HG02870 (cell line): ENCODE measurements around the gene SERPINB5.

Experiments
- ATAC-seq: cut with Tn5 transposase; IDR thresholded peaks from one replicate; pipeline ENCODE4 v1.9.1; 2021; ENCODE audit warnings: mild to moderate bottlenecking, moderate library complexity; ENCODE audit not compliant: unreplicated experiment

Gene SERPINB5

DNA sequence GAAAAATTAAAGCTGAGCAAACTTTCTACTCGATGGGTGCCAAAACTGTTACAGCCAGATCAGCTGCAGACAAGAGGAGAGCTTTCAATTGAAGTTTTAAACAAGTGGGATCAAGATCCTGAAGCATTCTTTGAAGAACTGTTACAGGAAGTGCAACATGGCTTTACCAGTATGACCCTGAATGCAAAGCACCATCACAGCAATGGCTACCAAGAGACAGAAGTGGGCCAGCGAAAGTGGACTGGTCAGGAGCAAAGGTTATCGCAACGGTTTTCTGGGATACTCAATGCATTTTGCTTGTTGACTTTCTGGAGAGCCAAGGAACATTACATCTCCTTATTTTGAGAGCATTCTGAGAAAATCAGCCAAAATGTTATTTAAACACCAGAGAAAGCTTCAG lies 9.1 kb upstream of the SERPINB5 start:
- no peak for ATAC-seq

- ATAC-seq: no peak
These were observed 8.2 kb upstream of the SERPINB5 start for GRCh38 chr18:63468575-63468974.

GRCh38 chr18:63470751-63471150 lies 6.0 kb upstream of the SERPINB5 start:
- ATAC-seq: no peak

DNA sequence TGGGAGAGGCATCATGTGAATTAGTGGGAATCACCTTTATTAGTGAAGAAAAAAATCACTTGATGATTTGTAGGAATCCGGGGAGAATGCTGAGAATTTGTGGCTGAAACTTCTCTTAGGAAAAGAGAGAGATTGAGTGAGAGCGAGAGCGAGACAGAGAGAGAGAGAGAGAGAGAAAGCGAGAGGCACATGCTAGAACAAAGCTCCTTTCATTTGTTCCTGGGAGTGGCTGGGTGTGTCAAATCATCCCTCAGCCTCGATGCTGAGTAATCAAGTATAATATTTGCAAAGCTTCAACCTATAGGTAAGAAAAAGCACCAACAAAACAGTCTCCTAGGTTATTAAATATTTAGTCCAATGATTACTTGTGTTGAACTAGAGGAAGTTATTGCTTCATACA lies 4.4 kb upstream of the SERPINB5 start:
- no peak for ATAC-seq

DNA sequence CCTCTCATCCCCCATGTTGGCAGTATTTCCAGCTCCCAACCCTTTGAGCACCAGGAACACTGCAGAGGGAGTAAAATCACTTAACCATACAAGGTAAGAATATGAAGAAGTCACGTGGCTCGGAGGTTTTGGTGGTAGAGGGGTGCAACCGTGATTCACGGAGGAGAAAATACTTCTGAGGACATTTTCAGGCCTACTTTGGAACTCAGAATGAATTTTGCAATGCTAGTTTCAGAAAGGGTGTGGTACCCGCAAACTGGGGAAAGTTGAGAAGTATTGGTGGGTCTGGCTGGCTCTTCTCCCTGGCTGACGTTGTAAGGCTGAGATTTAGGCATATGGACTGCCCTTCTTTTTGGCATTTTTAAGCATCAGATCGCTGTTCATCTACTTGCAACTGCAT lies 442 bp downstream of the SERPINB5 start:
- ATAC-seq: no peak

DNA sequence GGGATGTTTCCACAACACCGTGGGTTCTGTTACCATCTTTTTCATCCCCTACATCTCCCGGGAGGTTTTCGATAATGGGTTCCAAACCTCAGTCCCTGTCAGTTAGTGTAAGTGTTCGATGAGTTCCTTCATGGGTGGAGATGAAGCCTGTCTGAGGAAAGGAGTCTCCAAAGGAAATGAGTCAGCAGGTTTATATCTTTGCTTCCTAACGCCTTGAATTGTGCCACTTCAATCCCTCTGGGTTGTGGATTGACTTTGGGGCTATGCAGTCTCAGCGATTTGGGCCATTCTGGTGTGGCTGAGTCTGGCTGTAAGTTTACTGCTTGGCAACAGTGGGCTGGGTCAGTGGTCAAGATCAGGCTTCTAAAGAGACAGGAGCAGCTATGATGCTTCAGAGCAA lies 1.2 kb downstream of the SERPINB5 start:
- no peak for ATAC-seq

- no peak for ATAC-seq
These were observed 3.1 kb downstream of the SERPINB5 start for GRCh38 chr18:63479826-63480225.

- no peak for ATAC-seq
These were observed 3.7 kb downstream of the SERPINB5 start for GRCh38 chr18:63480476-63480875.

DNA sequence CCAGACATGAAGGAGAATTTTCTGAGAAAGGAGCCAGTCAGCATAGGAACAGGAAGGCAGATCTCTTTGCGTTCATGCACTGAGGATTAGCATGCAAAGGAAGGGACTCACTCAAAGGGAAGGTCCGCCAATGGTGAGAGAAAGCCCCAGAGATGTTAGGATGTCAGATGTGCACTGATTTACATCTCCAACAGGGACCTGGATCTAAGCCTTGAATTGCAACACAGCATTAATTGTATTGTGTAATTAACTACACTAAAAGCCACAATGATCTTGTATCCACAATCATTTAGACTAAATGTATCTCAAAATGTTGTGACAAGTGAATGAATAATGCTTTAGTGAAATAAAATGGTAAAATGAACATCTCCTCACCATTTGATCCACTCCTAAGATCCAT lies 4.2 kb downstream of the SERPINB5 start:
- ATAC-seq: no peak

- ATAC-seq: no peak
These were observed 10.9 kb downstream of the SERPINB5 start for GRCh38 chr18:63487676-63488075.

DNA sequence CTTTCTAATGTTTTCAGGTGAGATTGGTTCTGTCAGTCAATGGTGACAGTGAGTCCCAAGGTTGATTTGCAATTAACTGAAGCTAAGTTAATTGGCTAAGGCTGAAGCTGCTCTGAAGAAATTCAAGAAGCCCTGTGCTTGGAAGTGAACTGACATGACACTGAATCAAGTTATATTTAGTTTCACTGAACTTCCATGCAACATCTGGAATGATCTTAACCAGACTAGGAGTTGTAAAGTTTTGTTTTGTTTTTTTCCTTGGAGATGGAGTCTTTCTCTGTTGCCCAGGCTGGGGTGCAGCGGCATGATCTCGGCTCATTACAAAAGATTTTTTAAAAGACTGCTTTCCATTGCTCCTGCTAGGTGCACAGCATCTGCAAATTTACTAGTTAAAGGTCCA lies 11.4 kb downstream of the SERPINB5 start:
- ATAC-seq: no peak

- ATAC-seq: no peak
These were observed 16.1 kb downstream of the SERPINB5 start for GRCh38 chr18:63492851-63493250.

DNA sequence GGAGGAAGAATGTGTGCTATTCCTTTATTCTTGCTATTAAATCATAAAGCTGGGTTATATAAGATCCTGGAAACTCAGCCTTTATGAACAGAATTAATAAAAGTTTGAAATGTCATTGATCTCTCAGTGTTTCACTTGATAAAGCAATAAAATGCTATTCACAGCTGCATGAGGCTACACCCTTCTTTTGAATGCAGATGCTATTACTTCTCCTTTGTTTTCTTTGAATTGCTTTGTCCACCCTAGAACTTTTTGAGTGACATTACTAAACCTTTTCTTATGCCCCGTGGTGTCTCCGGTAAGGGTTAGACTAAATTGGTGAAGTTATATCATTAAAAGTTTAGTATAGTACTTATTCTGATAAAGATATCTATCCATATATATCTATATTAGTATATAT lies 18.9 kb downstream of the SERPINB5 start:
- no peak for ATAC-seq

DNA sequence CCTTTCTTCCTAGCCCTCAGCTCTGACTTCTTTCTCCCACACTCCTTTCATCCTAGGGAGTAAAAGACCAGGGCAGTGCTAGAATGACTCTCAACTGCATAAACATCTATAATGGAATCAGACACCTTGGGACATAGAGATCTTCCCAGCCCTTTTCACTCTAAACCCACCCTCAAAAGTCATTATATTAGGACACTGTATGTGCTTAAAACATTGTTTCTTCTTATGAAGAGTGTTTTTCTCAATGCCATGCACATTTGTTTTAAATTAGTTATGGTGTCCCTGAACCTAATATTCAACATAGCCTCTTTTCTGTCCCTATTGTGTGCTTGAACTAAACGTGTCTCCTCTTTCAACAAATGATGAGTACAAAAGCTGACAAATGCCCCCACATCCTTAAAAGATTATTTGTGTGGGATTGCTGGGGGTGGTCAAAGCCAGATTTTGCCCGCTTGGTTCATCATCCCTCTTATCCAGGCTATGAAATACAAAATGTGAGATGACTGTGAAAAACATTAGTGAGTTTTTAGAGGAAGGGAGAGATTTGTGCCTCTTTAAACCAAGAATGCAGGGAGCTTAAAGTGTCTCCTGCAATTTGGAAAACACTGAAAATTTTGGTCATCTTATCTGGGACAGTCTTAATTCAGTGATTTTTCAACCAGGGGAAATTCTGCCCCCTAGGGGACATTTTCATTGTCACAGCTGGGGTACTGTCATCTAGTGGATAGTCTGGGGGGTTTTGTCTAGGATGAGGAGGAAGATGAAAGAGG lies 29.0 kb downstream of the SERPINB5 start:
- ATAC-seq: no peak

GRCh38 chr18:63506336-63506646 lies 29.5 kb downstream of the SERPINB5 start:
- no peak for ATAC-seq

DNA sequence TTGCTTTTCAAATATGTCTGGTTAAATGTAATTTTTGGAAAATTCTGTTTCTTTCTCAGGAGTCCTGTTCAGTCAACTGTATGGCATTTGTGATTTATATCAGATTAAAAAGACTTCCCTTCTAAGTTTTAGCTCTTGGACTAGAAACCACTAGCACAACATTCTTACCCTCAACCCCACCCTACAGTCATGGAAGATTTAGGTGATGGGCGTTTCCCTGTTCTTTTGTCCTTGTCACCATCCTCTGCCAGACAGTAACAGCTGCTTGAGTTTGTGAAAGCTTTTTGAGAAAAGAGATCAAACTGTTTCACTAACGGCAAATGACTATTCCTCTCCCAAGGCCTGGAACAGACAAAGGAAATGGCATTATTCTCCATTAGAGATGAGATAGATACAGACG lies 31.8 kb downstream of the SERPINB5 start:
- no peak for ATAC-seq

- ATAC-seq: no peak
These were observed 34.5 kb downstream of the SERPINB5 start for GRCh38 chr18:63511285-63511684.

- no peak for ATAC-seq
These were observed 37.6 kb downstream of the SERPINB5 start for GRCh38 chr18:63514326-63514725.

DNA sequence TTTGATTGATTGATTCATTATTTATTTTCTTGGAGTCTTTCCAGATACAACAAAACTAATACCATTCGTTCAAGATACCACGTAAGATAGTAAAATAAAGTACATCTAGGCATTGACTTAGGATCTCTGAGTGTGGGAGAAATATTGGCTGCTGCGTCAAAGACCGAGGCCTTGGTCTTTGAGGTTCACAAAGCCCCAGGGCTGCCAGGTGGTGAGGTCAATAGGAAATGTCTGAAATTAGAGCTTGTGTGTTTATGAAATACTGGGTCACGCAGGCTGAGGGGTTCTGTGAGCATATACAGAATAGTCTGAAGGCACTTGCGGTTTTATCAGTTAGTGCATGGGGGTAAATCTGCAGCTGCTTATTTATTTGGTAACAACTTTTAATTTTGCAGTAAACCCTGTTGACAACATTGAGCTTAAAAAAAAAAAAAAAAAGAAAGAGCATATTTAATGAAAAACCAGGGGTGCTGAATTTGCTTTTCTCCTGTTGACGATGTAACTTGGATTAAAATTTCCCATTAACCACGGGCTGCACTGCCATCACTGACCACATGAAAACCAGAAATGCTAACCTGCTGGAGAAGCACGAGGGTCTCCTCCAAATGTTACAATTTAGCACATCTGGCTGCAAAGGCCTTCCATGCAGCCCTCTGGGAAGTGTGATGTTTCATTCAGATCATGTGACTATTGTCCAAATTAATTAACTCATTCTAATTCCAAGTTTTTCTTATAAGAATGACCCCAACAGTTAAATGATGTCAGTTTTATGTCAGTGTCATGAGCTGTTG lies 38.3 kb downstream of the SERPINB5 start:
- no peak for ATAC-seq

- no peak for ATAC-seq
These were observed 39.0 kb downstream of the SERPINB5 start for GRCh38 chr18:63515801-63516200.

DNA sequence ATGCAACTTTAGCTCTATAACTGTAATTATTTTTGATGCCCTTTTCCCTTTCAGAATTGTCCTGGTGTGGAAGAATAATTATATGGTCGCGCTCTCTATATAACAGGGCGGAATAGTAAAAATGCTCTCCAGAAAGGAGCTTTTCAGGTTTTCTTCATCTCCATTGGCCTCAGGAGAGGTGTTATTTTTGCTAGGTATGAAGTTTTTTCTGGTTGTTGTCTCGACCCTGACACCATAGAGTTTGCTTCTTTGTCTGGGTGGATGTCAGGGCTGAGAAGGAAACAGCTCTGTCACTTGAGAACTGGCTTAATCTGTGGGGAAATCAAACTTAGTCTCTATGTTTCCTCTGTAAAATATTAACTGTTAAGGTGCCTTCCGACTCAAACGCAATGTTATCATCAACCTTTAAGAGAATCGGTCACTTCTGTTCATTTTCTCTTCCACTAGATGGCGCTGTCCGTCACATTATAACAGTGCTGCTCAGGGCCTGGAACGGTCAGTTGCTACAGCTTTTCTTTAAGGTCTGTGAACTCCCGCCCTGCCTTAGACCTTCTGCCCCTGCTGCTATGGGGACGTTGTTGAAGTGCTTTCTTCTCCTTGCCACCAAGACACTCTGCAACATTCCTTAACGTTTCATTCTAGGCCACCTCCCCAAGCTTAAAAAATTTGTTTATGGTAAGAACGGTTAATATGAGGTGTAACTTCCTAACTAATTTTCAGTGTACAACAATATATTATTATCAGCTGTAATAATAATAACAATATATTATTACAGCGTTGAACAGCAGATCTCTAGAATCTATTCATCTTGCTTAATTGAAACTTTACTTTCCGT lies 41.6 kb downstream of the SERPINB5 start:
- peak; percentile 92 for ATAC-seq
